GM21360 (cell line): ENCODE measurements around the gene SLC41A3.
"Not testable (repeated sequence)": the region's sequence is repeated elsewhere in the genome, so short reads cannot be mapped to it uniquely, and the experiment has no call there.

Experiments
- ATAC-seq: cut with Tn5 transposase; IDR thresholded peaks from one replicate; pipeline ENCODE4 v1.9.1; 2021; ENCODE audit warnings: mild to moderate bottlenecking, moderate library complexity; ENCODE audit not compliant: unreplicated experiment

Gene SLC41A3

DNA sequence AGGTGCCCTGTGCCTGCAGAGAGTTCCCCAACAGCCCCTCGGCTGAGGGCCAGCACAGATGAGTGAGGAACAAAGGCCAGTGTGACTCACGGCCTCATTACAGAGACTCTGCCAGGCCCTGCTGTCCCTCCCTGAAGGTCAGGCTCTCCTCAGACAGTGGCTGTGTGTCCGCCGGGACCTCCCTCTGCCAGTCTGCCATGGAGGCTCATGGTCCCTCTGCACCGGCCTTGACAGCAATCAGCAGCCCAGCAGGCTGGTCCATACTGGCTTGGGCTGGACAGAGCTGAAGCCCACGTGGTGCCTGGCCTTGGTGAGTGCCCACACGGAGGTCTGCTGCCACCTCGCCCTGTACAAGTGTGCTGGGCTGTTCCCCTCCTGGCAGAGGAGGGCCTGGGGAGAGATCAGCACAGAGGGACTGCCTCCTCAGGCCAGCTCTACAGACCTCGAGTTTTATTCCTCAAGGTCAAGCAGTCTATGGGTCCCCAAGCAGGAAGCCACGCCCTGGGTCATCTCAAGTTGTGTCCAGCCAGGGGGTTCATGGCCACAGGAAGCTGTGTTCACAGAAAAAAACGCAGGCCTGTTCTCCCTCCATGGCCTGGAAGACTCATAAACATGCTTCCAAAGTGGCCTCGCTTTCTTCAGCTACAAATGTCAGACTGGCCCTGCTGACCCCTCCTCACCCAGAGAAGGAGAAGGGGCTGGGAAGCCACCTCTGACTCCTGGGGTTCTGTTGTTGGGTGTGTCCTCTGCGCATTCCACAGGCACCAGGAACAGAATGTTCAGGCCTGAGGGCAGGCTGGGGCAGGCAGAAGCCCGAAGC lies 27.0 kb downstream of the SLC41A3 start:
- no peak for ATAC-seq

DNA sequence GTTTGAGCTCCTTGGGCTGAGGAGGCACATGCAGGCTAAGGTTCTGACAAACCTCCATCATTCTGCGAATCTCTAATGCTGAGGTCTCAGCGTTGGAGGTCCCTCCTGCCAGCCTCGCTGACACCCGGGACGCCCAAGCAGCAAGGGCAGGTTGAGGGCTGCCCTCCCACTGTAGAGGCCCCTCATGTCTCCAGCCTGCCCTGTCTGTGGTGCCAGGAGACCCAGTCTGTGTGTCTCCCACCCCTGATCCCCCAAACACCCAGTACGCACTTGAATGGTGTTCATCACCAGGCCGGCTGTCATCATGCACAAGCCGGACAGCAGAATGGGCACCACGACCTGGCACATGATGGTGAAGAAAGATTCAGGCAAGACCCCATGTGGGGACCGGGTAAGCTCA lies 27.8 kb downstream of the SLC41A3 start:
- no peak for ATAC-seq

- ATAC-seq: no peak
Observed at GRCh38 chr3:126054870-126055269, 29.1 kb downstream of the SLC41A3 start.

DNA sequence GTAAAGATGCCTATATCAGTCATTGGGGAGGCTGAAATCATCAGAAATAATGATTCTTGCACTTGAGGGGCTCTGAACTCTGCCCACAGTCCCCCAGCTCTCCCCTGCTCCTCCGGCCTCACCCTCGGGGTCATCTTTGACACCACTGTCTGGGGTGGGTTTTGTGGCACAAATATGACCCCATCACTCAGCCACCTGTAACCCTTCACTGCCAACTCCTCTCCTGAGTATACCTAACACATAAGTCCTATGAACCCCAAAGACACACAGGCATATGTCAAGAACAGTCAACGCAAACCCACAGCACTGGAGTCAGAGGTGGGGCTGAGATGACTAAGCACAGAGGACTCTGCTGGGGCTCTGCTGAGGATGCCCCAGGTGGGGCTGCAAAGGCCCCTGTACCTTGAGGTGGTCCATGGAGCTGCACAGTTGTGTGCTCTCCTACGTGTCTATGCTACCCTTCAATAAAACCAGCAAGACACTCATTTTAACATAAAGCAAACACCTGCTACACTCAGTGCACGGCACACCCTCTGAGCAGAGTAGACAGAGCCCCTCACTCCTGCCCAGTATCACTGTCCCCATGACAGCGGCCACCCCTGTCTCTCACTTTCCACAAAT lies 29.9 kb downstream of the SLC41A3 start:
- no peak for ATAC-seq

DNA sequence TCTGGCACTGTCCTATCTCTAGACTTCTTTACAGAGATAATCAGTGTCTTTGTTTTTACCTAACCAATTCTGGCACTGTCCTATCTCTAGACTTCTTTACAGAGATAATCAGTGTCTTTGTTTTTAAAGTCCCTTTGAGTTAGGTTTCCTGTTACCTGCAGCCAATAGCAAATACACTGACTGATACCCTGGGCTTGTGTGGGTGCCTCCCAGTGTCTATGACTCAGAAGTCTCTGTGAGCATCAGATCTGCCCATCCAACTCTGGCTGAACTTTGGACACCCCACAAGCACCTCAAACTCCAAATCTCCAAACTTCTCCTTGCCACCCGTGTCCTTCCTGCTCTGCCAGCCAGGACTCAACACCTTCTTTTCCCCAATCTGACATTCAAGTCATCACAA lies 30.4 kb downstream of the SLC41A3 start:
- ATAC-seq: no peak

DNA sequence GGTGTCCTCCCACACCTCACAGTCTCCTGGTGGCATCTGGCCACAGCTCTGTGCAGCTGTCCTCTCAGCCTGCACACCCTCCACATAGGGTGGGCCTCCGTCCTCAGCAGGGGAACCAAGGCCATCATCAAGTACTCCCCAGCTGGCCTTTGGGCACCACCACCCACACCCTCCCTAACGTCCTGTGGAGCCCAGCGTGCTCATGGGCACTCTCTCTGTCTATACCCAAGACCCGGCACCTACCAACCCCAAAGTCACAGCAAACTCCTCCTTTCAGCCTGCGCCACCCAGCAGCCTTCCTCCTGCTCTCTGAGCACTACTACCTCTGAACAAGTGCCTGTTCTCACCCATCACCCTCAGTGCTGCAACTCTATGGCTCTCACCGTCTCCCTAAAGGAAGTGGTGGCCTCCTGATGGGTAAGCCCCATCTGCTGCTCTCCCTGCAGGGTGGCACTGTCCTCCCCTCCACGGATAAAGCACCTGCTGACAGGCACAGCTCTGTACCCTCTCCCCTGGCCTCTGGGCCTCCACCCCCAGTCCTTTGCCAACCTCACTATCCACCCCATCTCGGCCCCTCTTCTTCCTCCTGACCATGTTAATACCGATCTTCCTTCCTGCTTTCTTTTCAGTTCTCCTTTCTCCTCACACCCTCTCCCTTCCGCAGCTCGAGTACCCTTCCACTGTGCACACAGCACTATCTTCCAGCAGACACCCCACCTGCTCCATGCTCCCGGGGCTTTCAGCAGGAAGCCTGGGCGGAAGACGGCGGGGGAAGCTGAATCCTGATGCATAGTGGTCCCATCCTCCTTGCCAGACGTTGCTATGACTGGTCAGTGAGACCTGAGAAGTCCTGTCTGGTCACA lies 31.5 kb downstream of the SLC41A3 start:
- ATAC-seq: no peak

- no peak for ATAC-seq
Observed at GRCh38 chr3:126051741-126052140, 32.2 kb downstream of the SLC41A3 start.

DNA sequence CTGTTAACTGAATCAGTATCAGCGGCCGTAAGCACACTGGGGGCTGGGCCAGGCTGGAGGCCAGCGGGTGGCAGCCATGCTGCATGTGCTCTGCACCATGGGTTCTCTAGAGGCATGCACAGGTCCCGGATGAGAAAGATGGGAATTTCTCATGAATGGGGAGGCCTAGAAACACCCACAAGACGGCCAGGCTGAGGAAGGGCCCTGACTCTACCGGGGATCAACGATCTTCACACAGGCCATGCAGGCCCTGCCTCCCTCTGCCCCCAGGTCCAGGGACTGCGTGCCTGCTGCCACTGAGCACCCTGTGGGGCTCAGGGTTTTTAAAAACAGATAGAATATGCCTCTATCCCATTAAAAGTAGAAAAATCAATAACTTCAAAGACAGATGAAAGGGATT lies 32.7 kb downstream of the SLC41A3 start:
- no peak for ATAC-seq

DNA sequence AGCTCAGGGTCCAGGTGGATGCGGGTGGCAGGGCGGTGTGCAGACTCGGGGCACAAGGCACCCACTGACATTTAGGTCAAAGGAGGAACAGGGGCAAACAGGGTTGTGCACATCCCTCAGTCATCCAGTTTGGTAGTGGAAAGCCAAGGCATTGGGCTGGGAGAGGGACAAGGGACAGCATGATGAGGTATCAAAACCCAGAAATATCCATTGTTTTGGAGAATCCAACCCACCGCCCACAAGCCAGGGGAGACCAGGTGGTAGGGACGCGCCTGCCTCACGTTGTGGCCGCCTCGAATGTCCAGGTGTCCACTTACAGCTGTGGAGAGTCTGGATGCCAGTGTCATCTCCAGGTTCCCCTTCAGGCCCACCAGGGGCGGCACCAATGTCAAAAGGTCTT lies 33.3 kb downstream of the SLC41A3 start:
- no peak for ATAC-seq

DNA sequence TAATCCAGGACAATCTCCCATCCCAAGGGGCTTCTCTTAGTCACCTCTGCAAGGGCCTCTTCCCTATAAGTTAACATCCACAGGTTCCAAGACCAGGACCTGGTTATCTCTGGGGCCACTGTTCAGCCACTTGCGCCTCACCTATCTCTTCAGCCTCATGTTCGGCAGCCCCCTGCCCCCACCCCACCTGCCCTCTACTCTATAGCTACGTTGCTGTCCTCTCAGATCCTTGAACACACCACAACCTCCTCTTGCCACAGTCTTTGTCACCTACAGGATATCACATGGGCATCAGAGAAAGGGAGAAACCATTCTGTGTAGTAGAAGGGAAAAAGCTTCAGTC lies 33.9 kb downstream of the SLC41A3 start:
- no peak for ATAC-seq

DNA sequence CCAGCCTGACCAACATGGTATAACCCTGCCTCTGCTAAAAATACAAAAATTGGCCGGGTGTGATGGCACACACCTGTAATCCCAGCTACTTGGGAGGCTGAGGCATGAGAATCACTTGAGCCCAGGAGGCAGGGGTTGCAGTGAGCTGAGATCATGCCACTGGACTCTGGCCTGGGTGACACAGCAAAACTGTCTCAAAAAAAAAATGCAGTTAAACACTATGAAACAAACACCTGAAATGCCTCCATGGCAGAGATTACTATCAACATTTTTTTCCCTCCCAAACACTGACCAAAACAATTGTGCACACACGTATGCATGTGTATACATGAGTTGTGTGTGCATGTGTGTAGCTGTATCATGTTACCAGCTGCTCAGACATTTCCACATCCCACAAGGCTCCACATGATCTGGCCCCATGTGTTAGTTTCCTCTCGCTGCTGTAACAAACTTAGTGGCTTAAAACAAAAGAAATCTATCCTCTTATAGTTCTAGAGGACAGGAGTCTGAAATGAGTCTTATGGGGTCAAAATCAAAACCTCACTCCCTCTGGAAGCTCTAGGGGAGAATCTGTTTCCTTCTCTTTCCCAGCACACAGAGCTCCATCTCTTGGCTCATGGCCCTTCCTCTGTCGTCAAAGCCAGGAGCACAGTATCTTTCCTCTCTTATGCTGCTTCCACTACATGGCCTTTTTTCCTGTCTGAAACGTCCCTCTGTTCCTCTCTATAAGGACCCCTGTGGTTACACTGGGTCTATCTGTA lies 34.5 kb downstream of the SLC41A3 start:
- no peak for ATAC-seq

GRCh38 chr3:126040386-126040785 lies 43.5 kb downstream of the SLC41A3 start:
- ATAC-seq: no peak

DNA sequence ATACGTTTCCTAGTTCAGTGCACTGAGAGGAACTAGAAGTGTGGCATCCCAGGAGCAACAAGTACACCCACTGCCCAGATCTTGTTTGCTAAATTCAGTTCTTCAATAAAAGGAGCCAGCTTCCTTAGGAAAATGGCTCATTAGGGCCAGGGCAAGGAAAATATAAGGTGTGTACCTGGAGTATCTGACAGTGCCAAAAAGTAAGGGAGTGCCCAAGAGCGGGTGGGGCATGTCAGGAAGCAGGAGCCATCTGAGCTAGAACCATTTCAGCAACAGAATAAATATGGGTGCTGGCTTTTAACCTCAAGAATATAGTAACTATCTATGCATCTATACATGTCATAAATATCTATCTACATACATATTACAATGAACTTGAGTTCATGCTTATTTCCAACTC lies 44.1 kb downstream of the SLC41A3 start:
- ATAC-seq: no peak

DNA sequence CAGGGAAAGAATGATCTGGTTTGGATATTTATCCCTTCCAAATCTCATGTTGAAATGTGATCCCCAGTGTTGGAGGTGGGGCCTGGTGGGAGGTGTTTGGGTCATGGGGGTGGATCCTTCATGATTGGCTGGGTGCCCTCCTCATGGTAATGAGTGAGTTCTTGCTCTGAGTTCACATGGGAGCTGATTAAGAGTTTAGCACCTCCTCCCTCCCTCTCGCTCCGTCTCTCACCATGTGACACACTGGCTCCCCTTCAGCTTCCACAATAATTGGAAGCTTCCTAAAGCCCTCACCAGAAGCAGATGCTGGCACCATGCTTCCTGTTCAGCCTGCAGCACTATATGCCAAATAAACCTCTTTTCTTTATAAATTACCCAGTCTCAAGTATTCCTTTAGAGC lies 45.1 kb downstream of the SLC41A3 start:
- not testable (repeated sequence) for ATAC-seq

DNA sequence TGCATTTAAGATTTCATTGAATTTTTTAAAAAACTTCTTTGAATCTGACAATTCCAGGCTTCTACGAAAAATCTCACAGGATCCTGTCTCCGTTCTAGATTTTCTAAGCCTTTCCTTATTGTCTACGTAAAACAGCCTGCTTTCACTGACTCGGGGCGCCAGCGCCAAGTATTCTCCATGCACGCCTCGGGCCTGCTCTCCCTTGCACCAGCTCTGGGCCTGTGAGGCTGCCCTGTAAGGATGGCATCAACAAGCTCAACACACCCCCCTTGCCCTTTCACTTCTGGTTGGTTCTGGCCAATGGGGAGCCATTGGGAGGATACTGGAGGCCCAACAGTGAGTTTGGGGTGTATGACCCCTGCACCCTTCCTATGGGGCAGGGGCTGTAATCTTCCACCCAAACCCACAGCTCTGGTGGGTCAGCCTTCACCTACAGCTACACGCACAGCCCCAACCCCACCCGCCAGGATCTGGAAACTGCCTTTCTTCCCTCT lies 47.8 kb downstream of the SLC41A3 start:
- ATAC-seq: no peak

DNA sequence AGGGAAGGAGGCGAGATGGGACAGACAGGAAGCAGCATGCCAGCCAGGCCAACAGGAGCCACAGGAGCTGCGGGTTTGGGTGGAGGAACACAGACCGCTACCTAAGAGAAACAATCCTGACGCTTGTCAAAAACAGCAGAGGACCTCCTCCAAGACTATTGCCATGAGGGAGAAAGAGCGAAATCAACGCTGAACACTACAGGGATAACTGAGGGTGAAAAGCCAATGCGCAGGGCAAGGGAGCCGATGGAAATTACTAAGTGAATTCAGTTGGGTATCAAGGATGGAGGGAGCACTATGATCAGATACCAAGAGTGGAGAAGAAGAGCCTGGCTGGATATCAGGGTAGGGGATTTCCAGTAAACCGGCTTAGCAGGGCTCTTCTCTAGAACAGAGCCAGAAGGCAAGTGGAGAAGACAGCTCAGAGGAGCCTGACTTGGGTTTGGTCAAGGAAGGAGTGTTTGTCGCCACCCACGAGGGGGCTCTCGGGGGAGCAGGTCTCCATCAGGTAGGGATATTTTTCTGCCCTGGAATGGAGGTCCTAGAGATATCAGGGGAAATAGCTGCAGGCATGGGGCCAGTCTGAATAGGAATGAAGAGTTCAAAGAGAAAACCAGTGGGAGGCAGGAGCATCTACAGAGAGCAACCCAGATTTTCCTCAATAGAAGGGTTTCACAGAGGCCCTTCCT lies 48.4 kb downstream of the SLC41A3 start:
- ATAC-seq: no peak

- no peak for ATAC-seq
Observed at GRCh38 chr3:126034481-126035361, 49.2 kb downstream of the SLC41A3 start.

GRCh38 chr3:126033765-126034164 lies 50.2 kb downstream of the SLC41A3 start:
- no peak for ATAC-seq

DNA sequence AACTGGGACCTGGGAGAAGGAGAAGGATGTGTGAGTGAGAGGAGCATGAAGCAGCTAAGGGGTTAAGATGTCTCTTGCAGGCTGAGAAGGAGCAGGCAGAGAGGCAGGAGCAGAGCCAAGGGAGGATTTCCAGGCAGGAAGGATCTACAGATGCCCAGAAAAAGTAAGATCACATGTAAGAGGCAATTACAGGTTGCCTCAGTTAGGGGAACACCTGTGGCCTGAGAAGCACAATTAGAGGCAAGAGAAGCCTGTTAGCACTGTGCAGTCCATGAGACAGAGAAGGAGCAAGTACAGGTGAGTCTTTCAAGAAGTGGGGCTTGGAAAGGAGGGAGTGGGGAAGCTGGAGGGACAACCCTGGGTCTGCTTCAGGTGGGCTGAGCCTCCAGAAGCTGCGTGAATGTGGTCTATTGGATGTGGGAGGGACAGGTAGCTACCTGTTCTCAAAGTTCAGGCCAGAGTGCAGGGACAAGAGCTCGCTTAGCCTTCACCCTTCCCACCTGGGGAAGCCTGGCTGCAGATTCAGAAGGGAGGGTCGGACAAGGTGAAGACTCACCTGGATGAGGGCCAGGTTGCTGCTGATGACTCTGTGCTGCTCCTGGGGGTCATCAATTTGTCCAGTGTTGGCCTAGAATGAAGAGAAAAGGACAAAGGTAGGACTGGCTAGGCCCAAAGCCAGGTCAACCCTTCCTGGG lies 50.7 kb downstream of the SLC41A3 start:
- ATAC-seq: no peak
